Measurements from ENCODE around the gene WWTR1.

DNA sequence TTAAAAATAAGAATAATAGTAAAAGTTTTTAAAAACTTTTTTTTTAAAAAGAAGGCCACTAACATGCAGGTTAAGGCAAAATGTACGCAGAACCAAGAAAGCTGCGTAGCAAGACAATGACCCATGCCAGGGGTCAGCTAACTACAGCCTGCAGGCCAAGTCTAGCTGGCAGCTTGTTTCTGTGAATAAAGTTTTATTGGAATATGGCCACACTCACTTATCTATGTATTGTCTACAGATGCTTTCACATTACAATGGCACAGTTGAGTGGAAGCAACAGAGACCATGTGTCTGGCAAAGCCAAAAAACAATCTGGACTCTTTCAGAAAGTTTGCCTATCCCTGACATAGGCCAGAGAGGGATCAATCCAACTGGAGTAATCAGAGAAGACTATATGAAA is 46.7 kb downstream of the WWTR1 start:
- TF ChIP-seq POLR2A (IDR thresholded peaks at IDR 0.05) = no peak
- TF ChIP-seq, protein P1, sequence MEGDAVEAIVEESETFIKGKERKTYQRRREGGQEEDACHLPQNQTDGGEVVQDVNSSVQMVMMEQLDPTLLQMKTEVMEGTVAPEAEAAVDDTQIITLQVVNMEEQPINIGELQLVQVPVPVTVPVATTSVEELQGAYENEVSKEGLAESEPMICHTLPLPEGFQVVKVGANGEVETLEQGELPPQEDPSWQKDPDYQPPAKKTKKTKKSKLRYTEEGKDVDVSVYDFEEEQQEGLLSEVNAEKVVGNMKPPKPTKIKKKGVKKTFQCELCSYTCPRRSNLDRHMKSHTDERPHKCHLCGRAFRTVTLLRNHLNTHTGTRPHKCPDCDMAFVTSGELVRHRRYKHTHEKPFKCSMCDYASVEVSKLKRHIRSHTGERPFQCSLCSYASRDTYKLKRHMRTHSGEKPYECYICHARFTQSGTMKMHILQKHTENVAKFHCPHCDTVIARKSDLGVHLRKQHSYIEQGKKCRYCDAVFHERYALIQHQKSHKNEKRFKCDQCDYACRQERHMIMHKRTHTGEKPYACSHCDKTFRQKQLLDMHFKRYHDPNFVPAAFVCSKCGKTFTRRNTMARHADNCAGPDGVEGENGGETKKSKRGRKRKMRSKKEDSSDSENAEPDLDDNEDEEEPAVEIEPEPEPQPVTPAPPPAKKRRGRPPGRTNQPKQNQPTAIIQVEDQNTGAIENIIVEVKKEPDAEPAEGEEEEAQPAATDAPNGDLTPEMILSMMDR (IDR thresholded peaks at IDR 0.05) = no peak

Data from right lobe of liver (tissue), 4 donors.